Lung microvascular endothelial cell (primary cell): ENCODE data around the gene SUSD6. TPM values are rescaled to one million over a fixed set of nuclear protein-coding genes. Genes with fewer than 3 reads are reported as not detected.
A peak's percentile ranks its signal among the peaks of the same experiment; 100 is the strongest.
"Not testable (repeated sequence)": the region's sequence is repeated elsewhere in the genome, so short reads cannot be mapped to it uniquely, and the experiment has no call there.

ENCODE experiments used
- DNase-seq, 2 donors: peaks; one replicate each; pipeline versions ENCODE4 v3.0.0 to v3.0.0-alpha.2; 2010; ENCODE audit warnings: low read depth in 2 of 2
- total RNA-seq: library from RNA; depleted of rRNA; stranded (reverse); fragments of >200 nt; gene quantifications from 2 replicates; pipeline ENCODE4 v1.2.1, GENCODE V29; 2014

Gene SUSD6
- total RNA-seq, 1 donor from 2014 or later: 11.3 TPM

GRCh38 chr14:69591317-69591716 is 20.1 kb upstream of the SUSD6 start:
- no peak for DNase-seq

- DNase-seq: no peak
These were observed 18.2 kb upstream of the SUSD6 start for GRCh38 chr14:69593018-69593677.

- DNase-seq: no peak
These were observed 16.6 kb upstream of the SUSD6 start for GRCh38 chr14:69594846-69595245.

- DNase-seq: no peak
These were observed 16.1 kb upstream of the SUSD6 start for GRCh38 chr14:69595336-69595735.

- not testable (repeated sequence) for DNase-seq
These were observed 12.0 kb upstream of the SUSD6 start for GRCh38 chr14:69599431-69599830.

- DNase-seq: no peak
These were observed 11.0 kb upstream of the SUSD6 start for GRCh38 chr14:69600304-69600891.

- no peak for DNase-seq
These were observed 5.7 kb upstream of the SUSD6 start for GRCh38 chr14:69605738-69606137.

GRCh38 chr14:69606258-69607184 is 4.9 kb upstream of the SUSD6 start:
- DNase-seq: no peak

- no peak for DNase-seq
These were observed 1.1 kb upstream of the SUSD6 start for GRCh38 chr14:69610020-69610873.

- DNase-seq: no peak
These were observed 573 bp upstream of the SUSD6 start for GRCh38 chr14:69610874-69611171.

- peak; percentile 42 to 44 for DNase-seq
These were observed 802 bp downstream of the SUSD6 start for GRCh38 chr14:69612014-69612782.

GRCh38 chr14:69612783-69613130 is 1.4 kb downstream of the SUSD6 start:
- peak in 1 of 2 donors; percentile 39 for DNase-seq

- DNase-seq: no peak
These were observed 2.1 kb downstream of the SUSD6 start for GRCh38 chr14:69613312-69614073.

GRCh38 chr14:69614592-69614991 is 3.2 kb downstream of the SUSD6 start:
- DNase-seq: no peak

GRCh38 chr14:69615121-69615495 is 3.7 kb downstream of the SUSD6 start:
- DNase-seq: no peak

- peak; percentile 58 to 84 for DNase-seq
These were observed 4.4 kb downstream of the SUSD6 start for GRCh38 chr14:69615496-69616407.

GRCh38 chr14:69616408-69616773 is 5.0 kb downstream of the SUSD6 start:
- no peak for DNase-seq

- no peak for DNase-seq
These were observed 6.4 kb downstream of the SUSD6 start for GRCh38 chr14:69617796-69618195.

- DNase-seq: no peak
These were observed 7.6 kb downstream of the SUSD6 start for GRCh38 chr14:69619012-69619411.
